IMR-90 (cell line): ENCODE data around the gene MND1. TPM values are rescaled to one million over a fixed set of nuclear protein-coding genes. Genes with fewer than 3 reads are reported as not detected.
A peak's percentile ranks its signal among the peaks of the same experiment; 100 is the strongest.

Experiments used
- ATAC-seq: fragments of 200-7000 bp; cut with Tn5 transposase; 2 replicates; pipeline ENCODE4 v1.9.1; 2020; ENCODE audit warnings: low read depth, mild to moderate bottlenecking, moderate library complexity
- BruUV-seq: library from RNA; stranded (reverse); fragments of 400-500 nt; replicated peaks from 2 replicates; lab custom pipeline; 2021; lab: Mats Ljungman, UMichigan
- CTCF ChIA-PET: fragments of 300-600 bp; formaldehyde crosslinking; extraction: SDS; loops from one replicate; lab custom pipeline; 2021; ENCODE audit warnings: antibody characterized with exemption; lab: Yijun Ruan, JAX
- POLR2A ChIA-PET: fragments of 300-600 bp; sonication (Branson Sonifier 250); formaldehyde crosslinking; loops from one replicate; lab custom pipeline; 2022; ENCODE audit warnings: antibody characterized with exemption; ENCODE audit not compliant: unreplicated experiment; lab: Charles Lee
- DNase-seq: peaks from one replicate; pipeline ENCODE4 v3.0.0; 2013
- H2AFZ ChIP-seq: replicated peaks from 2 replicates; pipeline ENCODE3; 2013; ENCODE audit warnings: low read length, mild to moderate bottlenecking; ENCODE audit not compliant: poor library complexity
- H2AK5ac ChIP-seq: 2 replicates; pipeline ENCODE4 v1.6.1; 2013; ENCODE audit warnings: low read depth, low read length, inconsistent platforms
- H2AK9ac ChIP-seq: replicated peaks from 2 replicates; pipeline ENCODE3; 2013; ENCODE audit warnings: mild to moderate bottlenecking, low read depth, low read length, moderate library complexity; ENCODE audit not compliant: poor library complexity
- H2BK120ac ChIP-seq: 2 replicates; pipeline ENCODE4 v1.6.1; 2013; ENCODE audit warnings: low read depth, low read length, inconsistent platforms
- H2BK15ac ChIP-seq: 3 replicates; pipeline ENCODE4 v1.6.1; 2013; ENCODE audit warnings: low read depth, low read length, inconsistent platforms
- H2BK20ac ChIP-seq: 2 replicates; pipeline ENCODE4 v1.6.1; 2013; ENCODE audit warnings: low read depth, mild to moderate bottlenecking, inconsistent platforms, low read length, moderate library complexity
- H2BK5ac ChIP-seq: 2 replicates; pipeline ENCODE4 v1.6.1; 2013; ENCODE audit warnings: mild to moderate bottlenecking, low read depth, low read length, inconsistent platforms; ENCODE audit not compliant: poor library complexity, severe bottlenecking
- H3K14ac ChIP-seq: replicated peaks from 2 replicates; pipeline ENCODE4 v1.6.1; 2013; ENCODE audit warnings: low read depth, low read length, inconsistent platforms
- H3K18ac ChIP-seq: 2 replicates; pipeline ENCODE4 v1.6.1; 2013; ENCODE audit warnings: low read depth, low read length, control low read depth
- H3K23ac ChIP-seq: 2 replicates; pipeline ENCODE4 v1.6.1; 2013; ENCODE audit warnings: low read depth, low read length, inconsistent platforms
- H3K27ac ChIP-seq: 2 replicates; pipeline ENCODE4 v1.5.1; 2013; ENCODE audit warnings: mild to moderate bottlenecking, control low read depth, low read length; ENCODE audit not compliant: insufficient read depth
- H3K27me3 ChIP-seq: 2 replicates; pipeline ENCODE4 v1.6.1; 2013; ENCODE audit warnings: low read length; ENCODE audit not compliant: control insufficient read depth, insufficient read depth
- H3K36me3 ChIP-seq: 2 replicates; pipeline ENCODE4 v1.6.1; 2013; ENCODE audit warnings: low read length, mixed read lengths; ENCODE audit not compliant: control insufficient read depth, insufficient read depth
- H3K4ac ChIP-seq: 2 replicates; pipeline ENCODE4 v1.6.1; 2013; ENCODE audit warnings: low read depth, low read length, inconsistent platforms
- H3K4me1 ChIP-seq: 2 replicates; pipeline ENCODE4 v1.6.1; 2013; ENCODE audit warnings: low read length, mixed read lengths; ENCODE audit not compliant: control insufficient read depth, insufficient read depth
- H3K4me2 ChIP-seq: 2 replicates; pipeline ENCODE4 v1.6.1; 2013; ENCODE audit warnings: low read depth, mild to moderate bottlenecking, control low read depth, low read length, moderate library complexity
- H3K4me3 ChIP-seq: 2 replicates; pipeline ENCODE4 v1.5.1; 2013; ENCODE audit warnings: low read depth, mild to moderate bottlenecking, control low read depth, low read length, moderate library complexity; ENCODE audit not compliant: insufficient read depth
- H3K56ac ChIP-seq: 2 replicates; pipeline ENCODE4 v1.6.1; 2013; ENCODE audit warnings: low read length, inconsistent platforms; ENCODE audit not compliant: insufficient read depth; ENCODE audit errors: extremely low read depth
- H3K79me1 ChIP-seq, 2 experiments: 2 replicates each; pipeline ENCODE4 v1.6.1; 2013; ENCODE audit warnings: low read length in 2 of 2, inconsistent platforms in 1 of 2, low read depth in 1 of 2
- H3K9ac ChIP-seq: 2 replicates; pipeline ENCODE4 v1.6.1; 2013; ENCODE audit warnings: low read depth, low read length, control low read depth
- H3K9me1 ChIP-seq: 2 replicates; pipeline ENCODE4 v1.6.1; 2013; ENCODE audit warnings: low read length, inconsistent platforms; ENCODE audit not compliant: insufficient read depth
- H3K9me3 ChIP-seq: 2 replicates; pipeline ENCODE4 v1.6.1; 2013; ENCODE audit warnings: low read length; ENCODE audit not compliant: control insufficient read depth, insufficient read depth
- H4K20me1 ChIP-seq: 2 replicates; pipeline ENCODE4 v1.6.1; 2013; ENCODE audit warnings: low read length, inconsistent platforms; ENCODE audit not compliant: insufficient read depth
- H4K5ac ChIP-seq: 2 replicates; pipeline ENCODE4 v1.6.1; 2013; ENCODE audit warnings: mild to moderate bottlenecking, low read depth, low read length, control low read depth
- H4K8ac ChIP-seq, 2 experiments: 2 replicates each; pipeline ENCODE4 v1.6.1; 2013; ENCODE audit warnings: low read depth in 2 of 2, low read length in 2 of 2, control low read depth in 1 of 2, inconsistent platforms in 1 of 2
- H4K91ac ChIP-seq: 2 replicates; pipeline ENCODE4 v1.6.1; 2013; ENCODE audit warnings: low read depth, low read length, inconsistent platforms; ENCODE audit not compliant: insufficient read depth
- FOS ChIP-seq: fragments of 150-350 bp; IDR thresholded peaks from 2 replicates; pipeline ENCODE4 v1.6.1; 2016; ENCODE audit warnings: low read depth, low read length
- RCOR1 ChIP-seq: IDR thresholded peaks from 2 replicates; pipeline ENCODE4 v1.6.1; 2012; ENCODE audit warnings: mild to moderate bottlenecking, low read length, improper control_type of control experiment; ENCODE audit not compliant: insufficient replicate concordance
- SMC3 ChIP-seq: fragments of 150-350 bp; IDR thresholded peaks from 2 replicates; pipeline ENCODE4 v1.6.1; 2016; ENCODE audit warnings: low read depth, mild to moderate bottlenecking, antibody characterized with exemption, low read length, moderate library complexity
- USF2 ChIP-seq: fragments of 150-350 bp; IDR thresholded peaks from 2 replicates; pipeline ENCODE4 v1.6.1; 2017; ENCODE audit warnings: mild to moderate bottlenecking, antibody characterized with exemption, low read length, low read depth
- WGBS, 2 experiments: methylation state at CpG; one replicate each; pipeline versions ENCODE4 v1.1.5 to v1.1.7; 2013; ENCODE audit warnings: missing lambda C conversion rate in 2 of 2; ENCODE audit not compliant: insufficient read length in 1 of 2; ENCODE audit errors: extremely low coverage in 2 of 2; 5-methylcytosine and 5-hydroxymethylcytosine counted together
- dilution Hi-C: fragments of 300-500 bp; cut with HindIII; formaldehyde crosslinking; loops from one replicate; pipeline ENCODE4 v1.14.3; 2018; ENCODE audit warnings: low sequenced_read_pairs; ENCODE audit not compliant: unreplicated experiment
- in situ Hi-C: fragments of 300-500 bp; cut with MboI; formaldehyde crosslinking; loops from 3 replicates; pipeline ENCODE4 v1.14.3; 2019; ENCODE audit warnings: low sequenced_read_pairs, inconsistent platforms, mixed read lengths
- intact Hi-C: fragments of 100-400 bp; cut with micrococcal nuclease; formaldehyde crosslinking; loops from 2 replicates; pipeline ENCODE4 v1.10.0; 2022
- polyA plus RNA-seq, 3 experiments: library from polyadenylated mRNA; depleted of rRNA; stranded (reverse); fragments of >200 nt; gene quantifications; 2 replicates each; pipeline ENCODE4 v1.2.3, GENCODE V29; 2012; ENCODE audit warnings: low replicate concordance in 1 of 3
- total RNA-seq: library from RNA; depleted of rRNA; stranded (reverse); fragments of >200 nt; gene quantifications from 2 replicates; pipeline ENCODE4 v1.2.3, GENCODE V29; 2012

The MND1 gene
- total and polyA plus RNA-seq, 2 of the 4 experiments (the other 2 are of a cell fraction): 0.36 to 3.5 TPM

DNA sequence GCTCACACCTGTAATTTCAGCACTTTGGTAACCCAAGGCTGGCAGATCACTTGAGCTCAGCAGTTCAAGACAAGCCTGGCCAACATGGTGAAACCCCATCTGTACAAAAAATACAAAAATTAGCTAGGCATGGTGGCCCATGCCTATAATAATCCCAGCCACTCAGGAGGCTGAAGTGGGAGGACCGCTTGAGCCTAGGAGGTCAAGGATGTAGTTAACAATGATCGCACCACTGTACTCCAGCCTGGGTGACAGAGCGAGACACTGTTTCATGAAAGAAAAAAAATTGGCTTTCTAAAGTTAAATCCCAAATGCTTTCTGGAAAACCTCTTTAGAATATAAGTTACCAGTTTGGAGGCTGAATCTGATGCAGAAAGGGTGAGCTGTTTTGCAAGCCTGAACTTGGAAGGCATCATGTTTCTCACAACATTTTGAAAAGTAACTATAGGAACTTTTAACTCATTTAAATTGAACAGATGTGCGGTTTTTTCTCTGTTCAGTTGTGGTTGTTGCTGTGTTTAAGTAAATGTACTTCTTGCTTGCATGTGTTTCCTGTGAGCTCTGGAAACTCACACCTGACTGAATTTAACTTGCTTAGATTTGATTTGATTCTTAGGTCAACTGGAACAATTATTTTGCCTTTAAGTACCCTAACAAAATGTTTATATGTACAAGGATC, 81.9 kb downstream of the MND1 start:
- Histone ChIP-seq H3K79me1 (no peaks in the 10 kb centered on the region), H3K4ac (no peak overlapping the region), H2BK20ac (no peak overlapping the region), H2AK9ac (no peak overlapping the region), H3K14ac (no peak overlapping the region), H3K18ac (no peak overlapping the region), H3K4me2 (no peak overlapping the region), H3K4me1 (peaks cover 3% of the 10 kb centered on the region), H3K36me3 (no peaks in the 10 kb centered on the region), H4K8ac (no peak overlapping the region), H3K56ac (no peak overlapping the region), H3K4me3 (no peak overlapping the region), H2BK15ac (no peak overlapping the region), H2BK120ac (no peak overlapping the region), H3K9ac (no peak overlapping the region), H3K27ac (no peak overlapping the region), H3K9me3 (no peaks in the 10 kb centered on the region), H4K5ac (no peak overlapping the region), H2AFZ (no peak overlapping the region), H2BK5ac (no peak overlapping the region), H3K9me1 (peaks cover 8% of the 10 kb centered on the region; the same call in 1 of the 2 replicates), H4K20me1 (no peaks in the 10 kb centered on the region), H4K91ac (no peak overlapping the region), H3K27me3 (no peaks in the 10 kb centered on the region), H2AK5ac (no peak overlapping the region), H3K23ac (no peak overlapping the region)
- ChIA-PET CTCF (no interaction called here), POLR2A (no interaction called here)
- DNase-seq: peak; percentile 24
- BruUV-seq: no TSS peak
- ATAC-seq: no peak
- 100% methylated on average over 2 of the region's 4 CpGs; no CpG with 5 or more reads in 1 of the 2 experiments for WGBS, 2 experiments
- dilution Hi-C loops: no loop called here
- in situ Hi-C loops: no loop called here
- intact Hi-C loops: no loop called here
- TF ChIP-seq RCOR1 (no peak), SMC3 (no peak), USF2 (no peak), FOS (no peak)
